ENCODE measurements around the gene CST7.
"Not testable (repeated sequence)": the region's sequence is repeated elsewhere in the genome, so short reads cannot be mapped to it uniquely, and the experiment has no call there.

Gene CST7, protein sequence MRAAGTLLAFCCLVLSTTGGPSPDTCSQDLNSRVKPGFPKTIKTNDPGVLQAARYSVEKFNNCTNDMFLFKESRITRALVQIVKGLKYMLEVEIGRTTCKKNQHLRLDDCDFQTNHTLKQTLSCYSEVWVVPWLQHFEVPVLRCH

DNA sequence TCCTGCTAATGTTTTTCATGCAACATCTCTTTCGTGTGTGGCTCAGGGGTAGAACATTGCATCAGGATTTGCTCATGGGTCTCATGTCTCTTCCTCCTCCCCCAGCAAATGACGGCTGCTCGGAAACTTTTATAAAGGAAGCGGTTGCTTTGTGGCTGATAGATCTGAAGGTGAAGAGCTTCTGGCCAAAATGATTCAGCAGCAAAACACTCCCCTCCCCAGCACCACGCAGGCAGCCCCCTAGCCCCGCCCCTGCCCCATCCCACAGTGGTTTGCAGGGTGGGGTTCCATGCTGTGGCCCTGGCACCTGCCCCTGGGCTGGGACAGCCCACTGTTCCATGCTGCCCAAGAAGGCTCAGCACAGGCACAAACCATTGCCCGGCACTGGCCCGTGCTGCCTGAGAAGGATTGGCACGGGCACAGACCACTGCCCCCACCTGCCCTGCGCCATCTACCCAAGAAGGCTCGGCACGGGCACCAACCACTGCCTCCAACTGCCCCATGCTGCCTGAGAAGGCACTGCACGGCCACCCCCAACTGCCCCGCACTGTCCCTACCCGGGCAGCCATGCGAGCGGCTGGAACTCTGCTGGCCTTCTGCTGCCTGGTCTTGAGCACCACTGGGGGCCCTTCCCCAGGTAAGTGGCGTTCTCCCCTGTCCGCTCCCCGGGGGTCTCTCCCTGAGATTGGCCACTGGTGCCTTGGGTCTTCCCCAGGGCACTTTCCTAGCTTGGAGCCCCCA lies at the start of gene CST7:
CST7 (plus strand) TSS at position 331 of the 741 bp plus-strand sequence; CDS start at position 568, 237 bp downstream.
- no peak for DNase-seq

DNA sequence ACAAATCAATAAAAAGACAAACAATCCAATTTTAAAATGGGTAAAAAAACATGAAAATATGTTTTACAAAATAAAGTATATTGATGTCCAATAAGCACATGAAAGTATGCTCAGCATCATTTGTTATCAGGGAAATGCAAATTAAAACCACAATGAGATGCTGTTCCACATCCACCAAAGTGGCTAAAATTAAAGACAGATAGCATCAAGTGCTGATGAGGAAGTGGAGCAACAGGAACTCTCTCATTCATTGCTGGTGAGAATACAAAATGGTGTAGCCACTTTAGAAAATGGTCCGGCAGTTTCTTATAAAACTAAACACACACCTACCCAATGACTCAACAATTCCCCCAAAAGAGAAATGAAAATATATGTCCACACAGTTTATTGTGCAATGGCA lies 42.3 kb upstream of the CST7 start:
- DNase-seq, result no peak

DNA sequence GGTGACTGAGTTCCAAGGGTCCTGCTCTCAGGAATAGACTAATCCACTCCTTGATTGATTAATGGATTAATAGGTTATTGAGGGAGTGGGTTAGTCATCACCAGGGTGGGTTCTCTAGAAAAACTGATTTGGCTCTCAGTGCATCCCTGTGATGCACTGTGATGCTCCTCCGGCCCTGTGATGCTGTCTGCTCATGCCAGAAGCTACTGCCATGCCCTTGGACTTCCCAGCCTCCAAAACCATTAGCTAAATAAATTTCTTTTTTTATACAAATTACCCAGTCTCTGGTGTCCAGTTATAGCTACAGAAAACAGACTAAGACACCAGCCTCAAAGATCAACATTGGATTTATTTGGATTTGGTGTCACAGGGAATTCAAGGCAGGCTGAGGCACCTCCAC lies 40.4 kb upstream of the CST7 start:
- DNase-seq, result no peak

DNA sequence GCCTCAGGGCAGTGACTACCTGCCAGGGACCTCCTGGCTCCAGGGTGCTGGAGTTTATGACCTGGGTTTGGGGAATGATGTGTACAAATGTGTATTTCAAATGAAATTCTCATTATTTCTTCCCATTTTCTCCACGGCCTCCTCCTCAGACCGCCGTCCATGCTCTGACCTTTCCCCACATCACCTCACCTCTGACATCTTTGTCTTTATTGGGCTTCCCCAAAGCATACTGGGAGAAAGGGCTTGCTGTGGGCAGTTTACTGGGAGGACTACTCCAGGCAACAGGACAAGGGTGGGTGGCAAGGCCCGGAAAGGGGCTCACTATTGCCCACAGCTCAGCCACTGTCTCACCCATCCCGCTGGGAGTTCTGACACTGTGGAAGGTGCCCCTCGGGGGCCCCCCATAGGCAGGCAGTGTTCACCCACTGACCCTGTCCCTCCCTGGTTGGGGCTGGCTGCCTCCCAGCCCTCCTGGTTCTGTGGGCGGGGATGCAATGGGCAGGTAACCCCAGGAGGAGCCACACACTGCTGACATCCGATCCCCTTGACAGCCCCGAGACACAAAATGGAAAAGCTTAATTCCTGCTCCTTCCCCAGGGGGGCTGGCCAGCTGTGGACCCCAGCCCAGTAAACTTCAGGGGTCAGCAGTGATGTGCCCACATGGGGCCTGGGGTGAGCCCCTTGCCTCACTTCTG lies 39.8 kb upstream of the CST7 start:
- DNase-seq, result no peak

DNA sequence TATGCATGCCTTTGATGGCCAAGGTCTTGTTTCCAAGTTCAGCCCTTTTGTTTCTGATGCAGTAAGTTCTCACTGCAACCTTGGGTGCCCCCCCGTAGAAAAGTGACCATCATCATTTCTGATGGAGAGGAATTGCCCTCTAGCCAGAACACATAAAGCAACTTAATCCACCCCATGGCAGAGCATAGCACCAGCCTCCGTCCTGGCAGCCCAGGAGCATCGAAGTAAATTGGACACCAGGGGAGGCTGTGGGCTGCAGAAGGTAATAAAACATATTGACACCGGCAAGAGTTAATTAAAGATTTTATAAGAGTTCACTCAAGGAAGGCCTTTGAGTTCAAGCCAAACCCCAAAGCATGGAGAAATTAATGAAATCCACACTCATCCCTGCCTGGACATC lies 39.2 kb upstream of the CST7 start:
- DNase-seq, result no peak

DNA sequence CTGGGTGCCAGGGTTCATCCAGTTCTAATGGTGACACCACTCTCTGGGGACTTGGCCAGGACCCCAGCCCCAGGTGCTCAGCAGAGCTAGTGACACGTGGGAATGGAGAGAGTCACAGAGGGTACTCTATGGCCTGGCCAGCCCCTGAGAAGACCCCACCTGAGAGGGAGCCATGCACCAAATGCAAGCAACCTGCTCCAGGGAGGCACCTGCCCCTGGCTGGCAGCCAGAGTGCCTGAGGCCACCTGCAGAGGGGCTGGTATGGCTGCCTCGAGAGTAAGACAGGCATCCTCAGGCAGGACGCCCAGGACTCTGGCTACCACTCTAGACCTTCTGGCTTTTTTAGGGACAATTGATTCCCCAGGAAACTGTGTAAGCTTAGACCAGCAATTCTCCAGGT lies 38.6 kb upstream of the CST7 start:
- peak; percentile 50 for DNase-seq

DNA sequence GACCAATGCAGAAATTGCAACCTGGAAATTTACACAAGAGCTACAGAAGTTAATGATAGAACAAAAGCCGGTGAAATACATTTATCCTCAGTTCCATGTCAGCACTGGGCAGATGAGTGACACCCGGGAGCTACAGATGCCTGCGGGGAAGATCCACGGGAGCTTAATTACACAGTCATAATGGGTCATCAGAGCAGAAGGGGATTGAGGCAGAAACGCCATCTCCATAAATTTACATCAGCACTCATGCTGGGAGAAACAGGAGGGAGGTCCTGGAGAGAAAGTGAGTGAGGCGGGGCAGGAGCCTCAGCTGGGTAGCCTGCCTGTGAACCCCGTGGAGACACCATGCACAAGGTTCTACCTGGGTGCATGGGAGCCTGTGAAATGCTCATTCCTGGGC lies 37.6 kb upstream of the CST7 start:
- DNase-seq, result no peak

DNA sequence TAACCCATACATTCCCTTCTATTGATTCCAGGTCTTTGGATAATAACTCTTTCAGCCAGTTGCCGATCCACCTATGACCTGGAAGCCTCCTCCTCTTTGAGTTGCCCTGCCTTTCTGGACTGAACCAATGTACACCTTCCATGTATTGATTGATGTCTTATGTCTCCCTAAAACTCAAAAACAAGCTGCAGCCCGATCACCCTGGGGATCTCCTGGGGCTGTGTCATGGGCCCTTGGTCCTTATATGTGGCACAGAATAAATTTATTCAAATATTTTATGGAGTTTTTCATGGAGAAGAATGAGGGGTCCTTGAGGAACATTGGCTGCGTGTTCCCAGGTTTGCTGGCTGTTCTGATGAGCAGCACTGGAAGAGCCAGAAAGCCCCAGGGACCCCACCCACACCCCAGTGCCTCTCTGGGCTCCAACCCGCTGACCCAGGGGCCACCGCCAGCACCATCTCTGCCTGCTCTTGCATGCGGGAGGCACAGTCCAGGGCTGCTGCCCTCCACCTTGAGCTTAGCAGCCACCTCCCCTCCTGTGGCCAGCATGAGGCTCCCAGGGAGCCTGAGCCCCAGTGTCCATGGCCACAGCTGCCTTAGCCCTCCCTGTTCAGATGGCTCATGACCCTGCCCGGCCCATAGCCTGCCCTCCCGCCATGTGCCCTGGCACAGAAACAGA lies 36.5 kb upstream of the CST7 start:
- DNase-seq, result no peak

DNA sequence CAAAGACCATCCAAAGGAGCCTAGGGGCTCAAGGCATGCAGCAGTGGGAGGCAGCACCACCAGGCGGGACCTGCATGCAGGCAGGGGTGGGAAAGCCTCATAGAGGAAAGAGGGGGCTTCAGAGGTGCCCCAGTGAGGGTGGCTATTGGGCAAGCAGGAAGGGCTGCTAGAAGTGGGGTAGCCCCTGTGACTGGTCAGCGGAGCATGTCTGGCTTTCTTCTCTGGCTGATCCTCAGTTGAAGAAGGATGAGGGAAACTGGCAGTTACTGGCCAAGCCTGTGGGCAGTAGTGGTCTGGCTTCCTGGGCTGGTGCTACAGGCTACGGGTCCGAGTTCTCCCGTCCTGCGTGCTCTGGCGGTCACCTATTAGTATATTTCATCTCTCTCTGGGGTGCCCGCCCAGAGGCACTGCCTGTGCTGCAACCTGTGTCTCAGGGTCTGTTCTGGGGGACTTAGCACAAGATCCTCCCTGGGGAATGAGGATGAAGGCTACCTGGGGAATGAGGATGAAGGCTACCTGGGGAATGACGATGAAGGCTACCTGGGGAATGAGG lies 35.9 kb upstream of the CST7 start:
- no peak for DNase-seq

DNA sequence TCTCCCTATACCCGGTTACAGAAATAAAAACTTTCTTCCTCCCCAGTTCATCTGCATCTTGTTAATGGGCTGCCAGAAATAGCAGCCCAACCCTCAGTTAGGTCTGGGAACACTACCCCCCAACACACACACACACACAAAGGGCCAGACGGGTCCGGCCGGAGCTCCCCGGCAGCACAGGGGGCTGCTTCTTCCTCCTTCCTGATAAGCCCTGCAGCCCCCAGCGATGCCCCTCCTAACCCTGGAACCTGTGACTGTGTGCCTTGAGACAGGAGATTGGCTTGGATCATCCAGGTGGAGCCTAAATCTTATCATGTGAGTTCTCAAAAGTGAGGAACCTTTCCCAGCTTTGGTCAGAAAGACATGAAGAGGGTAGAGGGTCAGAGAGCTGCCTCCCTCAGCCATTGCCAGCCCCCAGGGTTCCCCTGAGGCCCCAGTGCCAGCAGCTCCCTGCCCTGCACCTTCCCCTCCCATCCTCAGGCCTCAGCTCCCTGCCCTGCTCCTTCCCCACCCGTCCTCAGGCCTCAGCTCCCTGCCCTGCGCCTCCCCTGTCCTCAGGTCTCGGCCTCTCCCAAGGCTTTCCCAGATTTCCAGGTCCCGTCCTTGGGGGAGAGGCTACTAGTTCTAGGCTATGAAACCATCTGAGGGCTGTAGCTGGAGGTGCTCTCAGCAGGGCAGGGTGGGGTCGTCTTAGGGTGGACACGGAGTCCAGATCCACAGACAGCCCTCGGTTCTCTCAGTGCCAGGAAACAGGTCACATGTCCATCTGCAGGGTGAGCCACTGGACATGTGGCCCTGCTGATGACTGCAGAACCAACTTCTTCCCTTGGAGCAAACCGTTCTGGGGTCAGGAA lies 34.5 kb upstream of the CST7 start:
- no peak for DNase-seq

DNA sequence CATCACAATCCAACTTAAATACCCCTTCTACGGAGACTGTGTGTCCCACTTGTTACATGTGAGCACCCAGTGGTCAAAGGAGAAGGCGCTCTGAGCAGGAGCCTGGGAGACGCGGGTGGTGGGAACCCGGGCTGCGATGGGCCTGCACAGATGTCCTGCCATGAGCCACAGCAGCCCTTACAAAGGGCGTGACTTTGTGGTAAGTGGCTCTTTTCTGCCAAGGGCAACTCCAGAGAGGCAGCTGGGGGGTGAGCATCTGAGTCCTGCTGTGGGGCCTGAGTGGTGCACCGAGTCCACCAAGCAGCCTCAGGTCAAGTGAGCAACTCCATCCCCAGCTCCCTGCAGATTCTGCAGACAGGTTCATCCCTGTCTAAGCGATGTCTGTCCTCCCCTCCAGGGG lies 33.6 kb upstream of the CST7 start:
- DNase-seq, result no peak

DNA sequence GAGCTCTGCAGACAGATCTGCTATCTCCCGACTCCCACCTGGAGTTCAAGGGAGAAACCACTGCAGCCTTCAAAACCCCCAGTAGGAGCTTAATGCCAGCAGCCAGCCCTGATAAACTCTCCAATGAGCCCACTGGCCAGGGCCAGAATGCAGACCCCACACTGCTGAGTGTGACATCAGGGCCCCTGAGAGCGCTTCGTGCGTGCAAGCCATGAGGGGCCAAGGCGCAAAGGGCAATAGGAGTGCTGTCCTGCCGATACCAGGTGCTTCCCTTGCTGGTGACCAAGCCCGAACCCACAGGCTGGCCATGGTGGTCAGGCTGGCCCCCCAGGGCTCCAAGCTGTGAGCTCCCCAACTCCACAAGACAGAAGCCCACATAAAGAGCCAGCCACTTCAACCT lies 33.2 kb upstream of the CST7 start:
- DNase-seq, result no peak

DNA sequence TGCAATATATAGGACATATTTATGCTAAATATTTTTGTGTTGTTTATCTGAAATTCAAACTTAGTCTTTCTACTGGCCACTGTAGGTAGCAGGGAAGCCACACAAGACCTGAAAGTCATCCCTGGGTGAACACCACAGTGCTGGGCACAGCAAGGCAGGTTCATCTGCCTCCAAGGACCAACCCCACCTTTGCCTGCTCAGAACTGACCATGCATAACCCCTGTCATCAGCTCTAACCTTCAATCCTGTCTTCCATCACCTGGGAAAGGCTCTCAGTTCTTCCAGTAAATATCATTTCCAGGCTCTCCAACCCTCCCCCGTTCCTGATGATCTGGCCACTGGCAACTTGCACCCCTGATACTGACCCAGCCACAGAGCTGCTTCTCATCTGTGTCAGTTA lies 32.7 kb upstream of the CST7 start:
- DNase-seq, result no peak

DNA sequence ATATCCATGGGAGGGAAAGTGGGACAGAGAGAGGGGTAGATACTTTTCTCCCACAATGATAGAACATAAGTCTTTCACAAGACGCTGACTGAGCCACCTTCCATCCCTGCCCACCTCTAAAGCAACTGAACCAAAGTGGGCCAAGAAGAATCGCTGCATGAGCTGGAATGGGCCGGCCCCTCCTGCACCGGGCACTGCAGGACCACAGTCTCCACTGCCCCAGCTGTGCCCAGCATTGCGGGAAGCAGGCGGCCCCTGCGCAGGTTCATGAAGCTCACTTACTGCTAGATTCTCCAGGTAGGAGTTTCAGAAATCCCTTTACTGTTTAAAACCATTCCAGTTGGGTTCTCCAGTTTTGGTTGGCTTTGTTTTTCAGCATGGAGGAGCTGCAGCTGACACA lies 32.0 kb upstream of the CST7 start:
- no peak for DNase-seq

DNA sequence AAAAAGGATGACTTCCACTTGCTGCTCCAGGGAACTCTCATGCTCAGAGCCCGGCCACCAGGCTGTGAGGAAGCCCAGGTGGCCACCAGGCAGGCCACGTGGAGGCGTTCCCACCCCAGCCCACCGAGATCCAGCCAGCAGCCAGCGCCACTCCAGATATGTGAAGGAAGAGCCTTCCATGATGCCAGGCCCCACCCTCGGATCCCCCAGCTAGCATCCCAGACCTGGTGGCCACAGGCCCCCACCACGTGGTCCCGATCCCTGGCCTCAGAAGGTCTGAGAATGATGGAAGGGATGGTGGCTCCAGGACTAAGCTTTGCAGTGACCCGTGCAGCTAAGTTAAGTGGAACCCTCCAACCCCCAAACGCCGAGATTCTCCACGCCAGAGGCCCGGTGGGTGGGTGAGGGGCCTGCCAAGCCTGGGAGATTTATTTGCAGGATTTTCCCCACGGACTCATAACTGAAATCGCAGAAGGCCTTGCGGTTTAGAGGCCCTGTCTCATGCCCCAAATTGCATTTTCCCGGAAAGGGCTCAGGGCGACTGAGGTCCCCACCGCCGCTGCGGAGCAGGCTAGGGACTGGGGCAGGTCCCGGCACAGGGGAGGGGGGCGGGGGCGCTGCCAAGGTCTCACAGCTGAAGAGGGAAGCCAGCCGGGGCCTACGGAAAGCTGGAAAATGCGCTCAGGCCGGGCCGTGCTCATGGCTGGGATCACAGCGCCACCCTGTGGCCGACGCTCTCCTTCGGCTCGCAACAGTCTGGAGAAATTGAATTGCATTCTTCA lies 31.1 kb upstream of the CST7 start:
- peak; percentile 58 for DNase-seq

DNA sequence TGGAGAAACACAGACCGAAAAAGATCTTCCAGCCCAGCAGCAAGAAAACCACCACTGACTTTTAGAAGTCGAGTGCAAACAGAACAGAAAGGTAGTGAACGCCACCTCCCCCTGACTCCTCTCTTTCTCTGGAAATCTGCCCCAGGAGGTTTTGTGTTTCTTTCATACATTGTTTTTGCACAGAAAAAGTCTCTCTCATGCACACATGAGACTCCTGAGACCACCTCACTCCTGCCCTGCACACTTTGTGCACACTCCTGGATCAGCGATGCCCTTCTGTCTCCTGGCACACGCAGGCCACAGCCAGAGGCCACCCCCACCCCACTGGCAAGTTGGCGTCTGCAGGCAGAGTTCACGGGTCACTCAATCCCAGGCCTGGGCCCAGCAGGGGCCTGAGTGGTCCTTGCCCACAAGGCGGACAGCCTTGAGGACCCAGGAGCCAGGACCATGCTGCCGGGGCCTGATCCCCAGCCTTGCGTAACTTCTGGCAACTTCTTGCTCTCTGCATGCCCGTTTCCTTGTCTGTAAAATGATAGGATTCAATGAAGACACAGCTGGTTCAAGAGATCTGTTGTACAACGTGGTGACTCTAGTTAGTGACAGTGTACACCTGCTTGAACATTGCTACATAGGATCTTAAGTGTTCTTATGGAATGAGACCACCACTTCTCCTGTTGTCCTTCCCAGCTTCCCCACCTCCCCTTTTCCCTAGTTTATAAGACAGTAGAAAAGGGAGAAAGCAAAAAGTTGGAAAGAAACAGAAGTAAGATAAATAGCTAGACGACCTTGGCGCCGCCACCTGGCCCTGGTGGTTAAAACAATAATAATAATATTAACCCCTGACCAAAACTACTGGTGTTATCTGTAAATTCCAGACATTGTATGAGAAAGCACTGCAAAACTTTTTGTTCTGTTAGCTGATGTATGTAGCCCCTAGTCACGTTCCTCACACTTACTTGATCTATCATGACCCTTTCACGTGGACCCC lies 30.2 kb upstream of the CST7 start:
- no peak for DNase-seq

DNA sequence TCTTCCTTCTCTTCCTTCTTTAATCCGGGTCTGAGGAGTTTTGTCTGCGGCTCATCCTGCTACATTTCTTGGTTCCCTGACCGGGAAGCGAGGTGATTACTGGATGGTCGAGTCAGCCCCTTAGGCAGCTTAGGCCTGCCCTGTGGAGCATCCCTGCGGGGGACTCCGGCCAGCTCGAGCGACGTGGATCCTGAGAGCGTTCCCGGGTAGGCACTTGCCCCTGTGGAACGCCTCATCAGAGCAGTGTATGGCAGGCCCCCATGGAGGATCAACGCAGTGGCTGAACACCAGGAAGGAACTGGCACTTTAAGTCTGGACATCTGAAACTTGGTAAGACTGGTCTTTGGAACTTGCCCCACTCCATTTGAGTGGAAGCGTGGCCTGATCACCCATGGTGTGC lies 29.4 kb upstream of the CST7 start:
- DNase-seq, result not testable (repeated sequence)

DNA sequence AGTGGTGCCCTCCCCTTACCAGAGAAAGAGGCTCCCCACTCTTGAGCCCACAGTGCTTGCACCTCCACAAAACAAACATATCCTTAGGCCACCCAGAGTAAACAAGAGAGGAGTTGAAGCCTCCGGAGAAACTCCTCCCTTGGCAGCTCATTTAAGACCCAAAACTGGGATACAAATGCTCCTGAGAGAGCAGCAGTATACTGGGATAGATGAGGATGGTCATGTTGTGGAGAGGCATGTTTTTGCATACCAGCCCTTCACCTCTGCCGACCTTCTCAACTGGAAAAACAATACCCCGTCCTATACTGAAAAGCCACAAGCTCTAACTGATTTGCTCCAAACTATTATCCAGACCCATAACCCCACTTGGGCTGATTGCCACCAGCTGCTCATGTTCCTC lies 28.4 kb upstream of the CST7 start:
- DNase-seq, result not testable (repeated sequence)

DNA sequence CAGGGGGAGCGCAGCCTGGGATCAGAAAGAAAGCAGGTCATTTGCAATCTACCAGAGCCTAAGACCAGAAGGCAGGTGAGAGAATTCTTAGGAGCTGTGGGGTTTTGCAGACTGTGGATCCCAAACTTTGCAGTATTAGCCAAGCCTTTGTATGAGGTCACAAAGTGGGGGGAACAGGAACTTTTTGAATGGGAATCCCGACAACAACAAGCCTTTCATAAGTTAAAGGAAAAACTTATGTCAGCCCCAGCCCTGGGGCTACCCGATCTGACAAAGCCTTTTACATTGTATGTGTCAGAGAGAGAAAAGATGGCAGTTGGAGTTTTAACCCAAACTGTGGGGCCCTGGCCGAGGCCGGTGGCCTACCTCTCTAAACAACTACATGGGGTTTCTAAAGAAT lies 19.8 kb upstream of the CST7 start:
- not testable (repeated sequence) for DNase-seq
